ENCODE data around the gene CACNA1B.

DNA sequence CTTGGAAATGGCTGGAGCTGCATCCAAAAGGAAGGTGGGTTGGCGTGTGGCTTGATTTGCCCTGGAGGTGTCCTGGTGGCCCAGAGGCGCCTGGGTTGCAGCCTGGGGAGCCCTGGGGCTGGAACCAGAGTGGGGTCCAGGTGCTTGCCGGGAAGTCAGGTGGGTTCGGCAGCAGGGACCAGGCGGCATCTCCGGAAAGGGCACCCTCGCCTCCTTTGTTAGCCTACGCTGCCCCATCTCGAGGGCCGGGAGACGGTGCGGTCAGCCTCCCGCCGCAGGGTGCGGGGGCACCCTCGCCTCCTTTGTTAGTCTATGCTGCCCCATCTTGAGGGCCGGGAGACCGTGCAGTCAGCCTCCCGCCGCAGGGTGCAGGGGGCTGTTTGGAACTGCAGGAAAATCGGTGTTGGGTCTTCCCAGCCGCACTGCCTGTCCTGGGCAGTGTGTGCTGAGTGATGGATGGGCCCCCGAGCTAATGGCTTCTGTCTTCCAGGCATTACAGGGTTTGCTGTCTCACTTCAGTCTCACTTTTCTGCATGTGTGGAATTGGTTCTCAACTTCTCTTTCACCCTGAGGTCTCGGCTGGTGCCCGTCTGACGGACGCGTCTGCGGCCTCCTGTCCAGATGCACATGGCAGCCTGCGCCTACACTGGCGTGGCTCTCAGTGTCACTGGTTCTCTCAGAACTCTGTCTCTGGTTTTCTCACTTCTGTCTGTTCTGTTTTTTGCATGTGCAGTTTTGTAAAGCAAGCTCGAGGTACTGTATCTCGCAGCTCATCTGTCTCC, 139.0 kb downstream of the CACNA1B start:
- TF ChIP-seq POLR2A (IDR thresholded peaks at IDR 0.05) (no peak), POLR2AphosphoS5 (IDR thresholded peaks at IDR 0.05) (no peak)
- TF ChIP-seq, protein P1, sequence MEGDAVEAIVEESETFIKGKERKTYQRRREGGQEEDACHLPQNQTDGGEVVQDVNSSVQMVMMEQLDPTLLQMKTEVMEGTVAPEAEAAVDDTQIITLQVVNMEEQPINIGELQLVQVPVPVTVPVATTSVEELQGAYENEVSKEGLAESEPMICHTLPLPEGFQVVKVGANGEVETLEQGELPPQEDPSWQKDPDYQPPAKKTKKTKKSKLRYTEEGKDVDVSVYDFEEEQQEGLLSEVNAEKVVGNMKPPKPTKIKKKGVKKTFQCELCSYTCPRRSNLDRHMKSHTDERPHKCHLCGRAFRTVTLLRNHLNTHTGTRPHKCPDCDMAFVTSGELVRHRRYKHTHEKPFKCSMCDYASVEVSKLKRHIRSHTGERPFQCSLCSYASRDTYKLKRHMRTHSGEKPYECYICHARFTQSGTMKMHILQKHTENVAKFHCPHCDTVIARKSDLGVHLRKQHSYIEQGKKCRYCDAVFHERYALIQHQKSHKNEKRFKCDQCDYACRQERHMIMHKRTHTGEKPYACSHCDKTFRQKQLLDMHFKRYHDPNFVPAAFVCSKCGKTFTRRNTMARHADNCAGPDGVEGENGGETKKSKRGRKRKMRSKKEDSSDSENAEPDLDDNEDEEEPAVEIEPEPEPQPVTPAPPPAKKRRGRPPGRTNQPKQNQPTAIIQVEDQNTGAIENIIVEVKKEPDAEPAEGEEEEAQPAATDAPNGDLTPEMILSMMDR (IDR thresholded peaks at IDR 0.05 in 8 of 11, conservative IDR thresholded peaks at IDR 0.05 in 3 of 11) = no peak

All from spleen (tissue), 7 donors.